GM12892 (cell line): ENCODE data around the gene FNIP2.

ENCODE experiments used
- POLR2A ChIP-seq: IDR thresholded peaks from 2 replicates; pipeline ENCODE4 v1.6.1; 2011; ENCODE audit warnings: low read depth, low read length, control low read depth
- POLR2AphosphoS5 ChIP-seq: IDR thresholded peaks from 2 replicates; pipeline ENCODE4 v1.6.1; 2011; ENCODE audit warnings: low read depth, low read length, control low read depth
- TAF1 ChIP-seq: IDR thresholded peaks from 2 replicates; pipeline ENCODE4 v1.6.1; 2011; ENCODE audit warnings: low read depth, mild to moderate bottlenecking, control low read depth, low read length, borderline replicate concordance

- no peak for TF ChIP-seq POLR2AphosphoS5
- TF ChIP-seq POLR2A, result no peak
- TF ChIP-seq TAF1, result no peak
Observed at GRCh38 chr4:158885564-158885963, 116.7 kb downstream of the FNIP2 start.
